Prostate gland (tissue), 2 donors: ENCODE measurements around the gene ZFHX2.

Experiments
- POLR2A ChIP-seq: fragments of 450-650 bp; IDR thresholded peaks from one replicate; pipeline ENCODE4 v1.6.1; 2016; ENCODE audit warnings: antibody characterized with exemption, mild to moderate bottlenecking
- POLR2AphosphoS5 ChIP-seq: sonication (generic); formaldehyde crosslinking; IDR thresholded peaks from one replicate; pipeline ENCODE4 v1.6.1; 2017; ENCODE audit warnings: antibody characterized with exemption
- TF ChIP-seq, protein P1 (sequence below), 4 experiments: fragments of 200-600 bp in 2 of 4; fragments of 450-650 bp in 2 of 4; sonication (generic) in 2 of 4; IDR thresholded peaks; 1 replicate in 3 of 4; 2 replicates in 1 of 4; pipeline ENCODE4 v1.5.1; 2016 to 2019; ENCODE audit warnings: antibody characterized with exemption in 4 of 4, mild to moderate bottlenecking in 2 of 4, moderate library complexity in 2 of 4

DNA sequence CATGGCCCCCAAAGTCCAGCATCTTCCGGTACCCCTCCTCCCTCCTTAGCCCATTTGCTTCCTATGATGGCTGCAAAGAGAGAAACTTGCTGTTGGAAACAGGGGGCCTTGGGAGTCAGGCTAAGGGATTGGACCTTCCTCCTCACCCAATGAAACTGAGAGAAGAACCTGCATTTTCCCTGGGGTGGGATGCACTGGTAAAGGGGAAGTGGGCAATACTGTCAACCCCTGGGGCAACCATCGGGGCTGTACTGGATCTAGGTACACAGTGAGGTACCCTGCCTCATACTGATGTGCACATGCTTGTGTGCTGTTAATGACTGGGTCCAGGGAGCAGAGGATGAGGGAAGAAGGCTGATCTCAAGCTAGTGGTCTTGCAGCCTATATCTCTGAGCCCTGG is 38.0 kb upstream of the ZFHX2 start:
- TF ChIP-seq, protein P1, sequence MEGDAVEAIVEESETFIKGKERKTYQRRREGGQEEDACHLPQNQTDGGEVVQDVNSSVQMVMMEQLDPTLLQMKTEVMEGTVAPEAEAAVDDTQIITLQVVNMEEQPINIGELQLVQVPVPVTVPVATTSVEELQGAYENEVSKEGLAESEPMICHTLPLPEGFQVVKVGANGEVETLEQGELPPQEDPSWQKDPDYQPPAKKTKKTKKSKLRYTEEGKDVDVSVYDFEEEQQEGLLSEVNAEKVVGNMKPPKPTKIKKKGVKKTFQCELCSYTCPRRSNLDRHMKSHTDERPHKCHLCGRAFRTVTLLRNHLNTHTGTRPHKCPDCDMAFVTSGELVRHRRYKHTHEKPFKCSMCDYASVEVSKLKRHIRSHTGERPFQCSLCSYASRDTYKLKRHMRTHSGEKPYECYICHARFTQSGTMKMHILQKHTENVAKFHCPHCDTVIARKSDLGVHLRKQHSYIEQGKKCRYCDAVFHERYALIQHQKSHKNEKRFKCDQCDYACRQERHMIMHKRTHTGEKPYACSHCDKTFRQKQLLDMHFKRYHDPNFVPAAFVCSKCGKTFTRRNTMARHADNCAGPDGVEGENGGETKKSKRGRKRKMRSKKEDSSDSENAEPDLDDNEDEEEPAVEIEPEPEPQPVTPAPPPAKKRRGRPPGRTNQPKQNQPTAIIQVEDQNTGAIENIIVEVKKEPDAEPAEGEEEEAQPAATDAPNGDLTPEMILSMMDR (IDR thresholded peaks at IDR 0.05) = no peak
- TF ChIP-seq POLR2AphosphoS5 = no peak
- no peak for TF ChIP-seq POLR2A
